Raji (cell line): Measurements from ENCODE around the gene AMZ1.

Experiments used
- POLR2A ChIP-seq: IDR thresholded peaks from 2 replicates; pipeline ENCODE4 v1.6.1; 2011; ENCODE audit warnings: low read depth, low read length, control low read depth; ENCODE audit not compliant: insufficient read depth

Gene AMZ1

DNA sequence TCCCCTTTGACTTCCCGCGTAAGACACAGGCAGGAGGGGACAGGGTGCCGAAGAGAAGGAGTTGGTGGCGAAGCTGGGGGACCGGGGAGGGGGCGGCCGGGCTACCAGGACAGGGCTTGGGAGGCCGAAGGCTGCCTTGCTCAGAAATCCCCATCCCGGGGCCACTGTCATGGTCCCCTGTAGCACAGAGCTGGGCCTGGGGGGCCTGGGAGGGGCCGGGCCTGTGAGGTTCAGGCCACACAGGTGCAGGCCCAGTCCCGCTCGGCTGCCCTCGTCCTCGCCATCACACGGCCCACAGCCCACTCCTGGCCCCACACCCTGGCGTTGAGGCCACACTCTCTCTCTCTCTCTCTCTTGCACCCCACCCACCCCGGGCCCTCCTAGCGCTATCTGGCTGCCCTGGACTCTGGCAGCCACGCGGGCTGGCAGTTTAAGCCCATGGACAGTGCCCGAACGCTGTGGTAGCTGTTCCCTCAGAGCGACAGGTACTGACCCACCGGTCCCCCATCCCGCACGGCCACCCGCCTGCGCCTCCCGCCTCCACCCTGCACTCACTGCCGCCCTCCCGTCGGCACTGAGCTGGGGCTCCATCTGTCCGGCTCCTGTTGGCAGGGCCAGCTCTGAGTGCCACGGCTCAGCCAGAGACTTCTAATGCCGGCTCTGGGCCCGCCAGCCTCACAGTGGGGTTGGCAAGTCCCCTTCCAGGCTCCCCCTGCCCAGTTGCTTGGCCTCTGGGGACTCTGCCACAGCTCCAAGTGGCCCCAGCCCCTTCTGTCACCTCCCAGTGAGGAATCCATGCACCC is 28.2 kb upstream of the AMZ1 start:
- no peak for TF ChIP-seq POLR2A

DNA sequence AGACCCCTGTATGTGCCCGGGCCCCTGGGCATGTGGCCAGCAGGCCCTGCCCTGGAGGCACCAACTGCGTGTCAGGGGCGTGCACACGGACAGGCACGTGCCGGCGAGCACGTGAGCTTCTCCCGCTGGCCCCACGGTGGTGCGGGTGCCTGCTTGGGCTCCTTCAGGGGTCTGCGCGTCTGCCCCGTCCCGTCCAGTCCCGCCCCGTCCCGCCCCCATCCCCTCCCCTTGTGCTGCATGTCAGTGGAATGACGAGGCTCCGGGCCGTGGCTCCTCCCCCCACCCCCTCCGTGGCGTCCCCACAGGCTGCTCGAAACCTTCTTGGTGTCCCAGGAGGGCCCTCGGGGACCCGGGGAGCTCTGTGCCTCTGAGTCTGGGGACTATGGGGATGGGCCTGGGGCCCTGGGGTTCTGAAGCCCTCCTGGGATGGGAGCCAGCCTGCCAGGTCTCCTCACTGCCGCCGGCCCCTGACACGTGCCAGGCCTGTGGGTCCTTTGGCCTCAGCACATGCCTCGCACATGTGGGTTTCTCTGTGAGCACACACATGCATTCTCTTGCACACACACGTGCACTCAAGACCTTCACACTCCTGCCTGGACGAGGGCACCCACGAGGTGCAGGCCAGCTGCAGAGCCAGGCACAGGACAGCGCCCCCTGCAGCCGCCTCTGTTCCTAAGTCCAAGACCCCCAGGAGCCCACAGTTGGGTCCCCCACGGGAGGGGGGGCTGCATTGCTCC is 27.5 kb upstream of the AMZ1 start:
- TF ChIP-seq POLR2A: no peak

DNA sequence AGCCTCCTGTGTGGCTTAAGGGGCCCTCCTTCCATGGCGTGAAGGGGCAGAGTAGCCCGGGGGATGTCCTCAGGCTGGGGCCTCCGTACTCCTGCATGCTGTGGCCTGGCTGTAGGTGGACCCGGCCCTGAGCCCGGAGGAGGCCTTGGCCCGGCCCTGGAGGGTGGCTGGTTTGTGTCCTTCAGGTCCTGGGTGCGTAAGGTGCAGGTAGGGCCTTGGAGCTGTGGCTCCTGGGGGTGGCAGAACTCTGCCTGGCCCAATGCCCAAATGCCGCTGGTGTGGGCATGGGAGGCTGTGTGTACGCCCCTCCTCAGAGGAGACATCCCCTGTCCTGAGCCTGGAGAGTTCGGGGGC is 26.9 kb upstream of the AMZ1 start:
- no peak for TF ChIP-seq POLR2A

DNA sequence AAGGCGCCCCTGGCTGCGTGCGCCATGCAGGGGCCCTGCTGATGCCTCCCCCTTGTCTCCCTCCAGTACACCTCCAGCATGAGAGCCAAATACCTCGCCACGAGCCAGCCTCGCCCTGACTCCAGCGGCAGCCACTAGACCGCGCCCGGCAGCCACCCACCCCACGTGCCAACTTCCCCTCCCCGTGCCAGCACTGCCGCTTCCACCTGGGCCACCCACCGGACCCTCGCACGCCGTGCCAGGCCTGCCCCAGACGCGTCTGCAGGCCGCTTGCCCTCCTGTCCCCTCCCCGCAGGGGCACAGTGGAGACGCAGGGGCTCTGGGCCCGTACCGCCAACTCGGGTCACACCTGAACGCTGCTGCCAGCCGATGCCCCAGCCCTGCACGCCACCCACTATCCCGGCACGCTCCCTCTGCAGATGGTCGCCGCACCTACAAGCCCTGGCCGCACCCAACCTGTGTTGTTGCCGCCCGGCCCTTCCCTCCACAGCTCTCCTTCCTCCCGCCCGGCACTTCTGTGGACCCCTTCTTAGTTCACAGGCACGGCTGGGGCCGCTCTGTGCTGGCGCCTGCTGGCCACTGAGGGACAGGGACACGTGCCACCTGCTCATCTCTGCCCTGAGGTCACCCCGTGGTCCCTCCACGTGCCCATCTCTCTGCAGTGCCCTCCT is 26.3 kb upstream of the AMZ1 start:
- TF ChIP-seq POLR2A: no peak

DNA sequence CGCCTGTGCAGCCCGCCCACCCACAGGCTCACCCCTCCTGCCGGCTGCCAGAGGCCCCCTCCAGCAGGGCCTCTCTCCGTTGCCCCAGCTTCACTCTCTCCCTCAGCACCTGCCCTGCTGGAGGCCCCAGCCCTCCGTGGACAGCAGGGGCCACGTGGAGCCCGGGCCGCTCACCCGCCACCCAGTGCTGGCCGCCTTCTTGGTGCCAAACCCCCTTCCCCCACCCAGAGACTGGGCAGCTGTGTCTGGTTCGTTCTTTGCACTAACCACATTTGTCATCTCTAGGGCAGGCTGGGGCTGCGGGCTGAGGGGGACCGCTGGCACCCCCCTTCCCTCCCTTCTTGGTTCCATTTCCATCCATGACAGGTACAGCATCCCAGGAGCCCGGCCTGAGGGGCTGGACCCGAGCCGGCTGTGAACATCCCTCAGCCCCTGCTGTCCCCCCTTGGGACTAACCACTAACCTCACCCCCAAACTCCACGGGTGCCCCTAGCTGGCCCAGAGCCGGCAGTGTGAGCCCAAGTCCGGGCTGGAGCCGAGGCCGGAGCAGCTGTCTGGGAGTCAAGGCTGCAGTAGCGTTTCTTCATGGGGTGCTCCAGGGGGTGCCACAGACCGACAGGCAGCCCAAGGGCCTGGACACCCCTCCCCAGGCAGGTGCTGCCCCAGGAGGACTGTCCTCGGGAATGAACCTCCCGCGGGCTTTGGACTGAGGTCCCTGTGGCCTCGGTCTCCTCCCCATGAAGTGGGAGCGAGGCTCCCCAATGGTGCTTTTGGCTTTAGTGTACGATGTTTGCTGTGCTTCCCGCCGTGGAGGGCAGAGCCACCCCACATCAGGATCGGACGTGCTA is 25.5 kb upstream of the AMZ1 start:
- no peak for TF ChIP-seq POLR2A

DNA sequence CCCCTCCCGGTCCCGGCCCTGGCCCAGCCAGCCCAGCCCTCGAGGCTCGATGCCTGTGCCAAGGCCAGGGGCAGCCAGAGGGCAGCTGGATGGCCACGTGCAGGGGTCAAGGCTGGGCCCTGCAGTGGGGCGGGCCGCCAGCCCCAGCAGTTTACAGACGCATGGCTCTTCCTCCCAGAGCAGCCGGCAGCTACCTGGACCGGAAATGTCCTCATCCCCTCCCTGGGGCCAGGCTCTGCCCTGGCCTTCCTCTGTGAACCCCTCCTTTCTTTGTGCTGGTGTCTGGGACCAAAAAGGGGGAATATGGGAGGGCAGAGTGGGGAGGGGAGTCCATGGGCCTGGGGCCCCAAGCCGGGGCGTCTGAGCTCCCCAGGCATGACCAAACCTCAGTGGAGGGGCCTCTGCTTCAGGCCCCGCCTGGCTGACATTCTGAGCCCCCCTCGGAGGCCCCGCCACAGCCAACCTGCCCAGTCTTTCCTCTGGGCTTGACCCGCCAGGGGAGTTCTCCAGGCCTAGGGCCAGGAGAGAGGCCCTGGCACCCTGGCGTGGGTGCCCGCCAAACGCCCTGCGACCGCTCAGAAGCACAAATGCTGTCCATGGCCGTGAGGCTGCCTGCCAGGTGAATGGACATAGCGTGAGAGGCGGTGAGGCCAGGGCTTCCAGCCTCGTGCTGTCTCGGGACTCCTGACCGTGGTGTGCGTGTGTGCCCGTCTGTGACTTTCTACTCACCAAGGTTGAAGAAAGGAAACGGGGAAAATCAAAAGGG is 24.7 kb upstream of the AMZ1 start:
- no peak for TF ChIP-seq POLR2A

DNA sequence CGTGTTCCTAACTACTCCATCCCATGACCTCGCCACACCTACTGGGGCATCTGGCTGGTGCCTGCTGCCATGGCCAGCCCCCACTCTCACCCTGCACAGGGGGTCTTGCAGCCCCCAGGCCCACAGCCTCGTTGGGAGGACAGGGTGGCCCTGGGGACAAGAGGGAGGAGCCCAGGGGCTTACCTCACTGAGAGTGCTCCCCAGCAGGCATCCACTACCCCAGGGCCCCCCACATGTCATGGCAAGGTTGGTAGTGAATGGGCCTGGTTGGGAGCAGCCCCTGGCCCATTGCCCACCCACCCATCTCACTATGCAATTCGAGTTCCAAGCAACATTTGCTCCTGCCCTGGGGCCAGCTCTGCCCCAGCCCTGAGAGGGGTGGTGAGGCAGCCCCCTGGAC is 24.0 kb upstream of the AMZ1 start:
- TF ChIP-seq POLR2A: no peak

DNA sequence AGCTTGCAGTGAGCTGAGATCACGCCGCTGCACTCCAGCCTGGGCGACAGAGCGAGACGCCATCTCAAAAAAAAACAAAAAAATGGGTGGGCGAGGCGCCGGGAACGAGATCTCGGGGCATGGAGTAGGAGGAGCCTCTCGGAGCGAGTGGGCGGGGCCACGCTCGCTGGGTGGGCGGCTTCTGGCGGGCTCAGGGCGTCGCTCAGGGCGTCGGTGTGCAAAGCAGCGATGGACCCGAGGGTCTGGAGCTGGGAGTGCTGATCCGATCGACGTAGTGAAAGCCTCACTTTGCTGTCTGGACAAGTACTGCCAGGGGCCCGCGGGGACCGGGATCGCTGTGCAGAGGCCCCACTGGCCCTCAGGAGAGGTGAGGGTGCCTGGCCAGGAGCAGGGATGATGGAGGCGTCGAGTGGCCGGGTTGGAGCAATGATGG is 22.6 kb upstream of the AMZ1 start:
- TF ChIP-seq POLR2A: no peak

DNA sequence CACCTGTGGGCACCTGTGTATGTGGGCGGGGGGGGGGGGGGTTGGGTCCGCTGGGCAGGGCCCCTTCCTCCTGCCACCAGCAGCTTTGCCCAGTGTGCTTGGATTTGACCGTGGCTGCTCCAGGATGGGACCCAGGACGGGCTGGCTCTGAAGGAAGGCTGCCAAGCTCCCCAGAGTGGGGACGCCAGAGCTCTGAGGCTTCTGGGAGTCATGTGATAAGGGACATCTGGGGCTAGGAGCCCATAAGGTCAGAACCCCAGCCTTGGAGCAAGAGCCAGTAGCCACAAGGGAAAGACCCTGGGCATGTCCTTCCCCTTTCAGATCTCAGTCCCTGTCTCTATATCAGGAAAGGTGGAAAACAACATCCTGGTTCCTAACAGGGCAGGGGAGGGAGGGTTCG is 21.8 kb upstream of the AMZ1 start:
- no peak for TF ChIP-seq POLR2A

DNA sequence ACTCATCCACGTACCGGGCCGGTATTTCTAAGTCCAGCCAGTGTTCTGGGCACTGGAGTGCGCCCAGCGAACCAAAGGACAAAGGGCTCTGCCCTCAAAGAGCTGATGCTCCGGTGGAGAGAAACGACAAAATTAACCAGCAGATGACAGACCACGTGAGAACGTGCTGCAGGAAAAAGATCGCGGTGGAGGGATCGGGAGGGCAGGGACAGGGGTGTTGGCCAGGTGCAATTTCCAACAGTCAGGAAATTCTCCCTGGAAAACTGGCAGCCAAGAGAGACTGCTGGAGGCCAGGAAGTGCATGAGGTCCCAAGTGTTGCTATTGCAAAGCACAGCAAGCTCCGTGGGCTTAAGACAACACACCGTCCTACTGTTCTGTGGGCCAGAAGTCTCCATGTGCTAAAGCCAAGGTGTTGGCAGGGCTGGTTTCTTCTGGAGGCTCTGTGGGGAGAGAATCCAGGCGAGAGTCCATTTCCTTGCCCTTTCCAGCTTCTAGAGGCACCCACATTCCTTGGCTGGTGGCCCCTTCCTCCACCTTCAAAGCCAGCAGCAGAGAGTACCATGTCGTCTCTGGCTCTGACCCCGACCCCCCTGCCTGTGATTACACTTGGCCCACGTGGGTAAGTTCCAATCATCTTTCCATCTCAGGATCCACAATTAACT is 21.3 kb upstream of the AMZ1 start:
- no peak for TF ChIP-seq POLR2A

DNA sequence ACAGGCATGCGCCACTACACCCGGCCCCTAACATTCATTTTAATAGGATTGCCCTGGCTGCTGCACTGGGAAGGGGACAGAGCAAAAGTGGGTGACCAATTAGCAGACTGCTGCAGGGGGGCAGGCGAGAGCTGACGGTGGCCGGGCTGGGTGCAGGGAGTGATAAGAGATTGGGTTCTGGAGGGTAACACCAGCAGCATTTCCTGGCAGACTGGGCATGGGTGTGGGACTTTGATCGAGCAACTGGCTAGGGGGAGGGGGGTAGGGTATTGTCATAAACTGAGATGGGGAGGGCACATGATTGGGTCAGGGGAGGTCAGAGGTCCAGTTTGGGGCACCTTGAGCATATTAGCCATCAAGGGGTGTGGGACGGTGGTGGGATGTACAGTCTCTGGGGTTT is 20.2 kb upstream of the AMZ1 start:
- TF ChIP-seq POLR2A: no peak

DNA sequence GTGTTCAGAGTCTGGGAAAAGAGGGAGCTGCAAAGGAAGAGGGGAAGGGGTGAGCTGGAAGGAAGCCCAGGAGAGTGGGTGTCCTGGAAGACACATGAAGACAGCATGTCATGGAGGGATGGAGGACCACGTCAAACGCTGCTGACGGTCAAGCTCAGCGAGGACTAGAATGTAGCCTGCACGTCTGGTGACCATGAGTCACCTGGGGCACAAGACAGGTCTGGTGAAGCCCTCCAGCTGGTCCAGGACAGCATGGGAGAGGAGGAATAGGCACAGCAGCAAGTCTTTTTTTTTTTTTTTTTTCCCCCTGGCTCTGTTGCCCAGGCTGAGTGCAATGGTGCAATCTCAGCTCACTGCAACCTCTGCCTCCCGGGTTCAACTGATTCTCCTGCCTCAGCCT is 19.6 kb upstream of the AMZ1 start:
- no peak for TF ChIP-seq POLR2A

DNA sequence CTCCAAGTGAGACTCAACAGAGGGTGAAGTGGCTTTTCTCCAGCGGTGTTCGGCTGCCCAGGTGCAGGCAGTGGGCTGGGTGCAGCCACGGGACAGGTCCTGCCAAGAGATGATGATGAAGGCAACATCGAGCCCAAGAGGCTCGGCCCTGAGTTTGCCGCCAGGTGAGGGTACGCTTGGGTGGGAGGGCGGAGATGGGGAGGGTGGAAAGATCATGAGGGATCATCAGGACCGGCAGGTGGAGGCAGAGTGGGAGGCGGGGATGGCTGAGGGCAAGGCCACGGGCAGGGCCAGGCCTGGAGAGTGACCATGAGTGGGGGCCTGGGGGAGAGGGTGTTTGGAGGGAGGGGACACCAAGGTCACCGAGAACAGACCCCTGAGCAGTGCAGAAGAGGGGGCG is 17.8 kb upstream of the AMZ1 start:
- TF ChIP-seq POLR2A: no peak

DNA sequence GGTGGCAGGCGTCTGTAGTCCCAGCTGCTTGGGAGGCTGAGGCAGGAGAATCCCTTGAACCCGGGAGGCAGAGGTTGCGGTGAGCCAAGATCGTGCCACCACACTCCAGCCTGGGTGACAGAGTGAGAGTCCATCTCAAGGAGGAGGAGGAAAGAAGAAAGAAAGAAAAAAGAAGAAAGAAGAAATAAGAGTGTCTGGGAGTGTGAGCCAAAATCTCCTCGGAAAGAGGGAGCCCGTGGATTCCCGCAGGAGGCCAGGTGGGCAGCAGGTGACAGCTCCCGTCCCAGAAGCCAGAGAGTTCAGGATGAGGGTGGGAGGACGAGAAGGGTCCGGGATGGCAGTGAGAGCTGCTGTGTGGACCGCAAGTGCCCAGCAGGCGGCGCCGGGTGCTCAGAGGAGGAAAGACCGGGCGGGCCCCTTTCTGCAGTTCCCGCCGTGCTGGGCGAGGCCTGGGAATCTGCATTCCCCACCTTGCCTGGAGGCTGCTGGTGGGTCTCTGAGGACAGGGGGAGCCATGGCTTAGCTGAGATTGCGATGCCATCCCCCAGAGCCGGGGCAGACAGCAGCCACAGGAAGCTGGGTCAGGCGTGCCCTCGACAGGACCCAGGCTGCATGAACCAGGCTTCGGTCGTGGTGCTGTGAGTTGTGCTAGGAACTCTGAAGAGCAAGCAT is 17.1 kb upstream of the AMZ1 start:
- TF ChIP-seq POLR2A: no peak

DNA sequence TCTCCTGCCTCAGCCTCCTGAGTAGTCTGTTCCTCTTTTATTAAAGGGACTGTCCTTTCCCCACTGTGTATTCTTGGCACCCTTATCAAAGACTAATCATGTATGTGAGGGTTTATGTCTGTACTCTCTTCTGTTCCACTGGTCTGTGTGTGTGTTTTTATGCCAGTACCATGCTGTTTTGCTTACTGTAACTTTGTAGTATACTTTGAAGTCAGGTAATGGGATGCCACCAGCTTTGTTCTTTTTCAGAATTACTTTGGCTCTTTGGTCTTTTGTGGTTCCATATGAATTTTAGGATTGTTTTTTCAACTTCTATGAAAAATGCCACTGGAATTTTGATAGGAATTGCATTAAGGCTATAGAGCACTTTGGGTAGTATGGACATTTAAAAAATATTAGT is 14.1 kb upstream of the AMZ1 start:
- TF ChIP-seq POLR2A: no peak
